ENCODE measurements around the gene CCDC148. TPM values are rescaled to one million over a fixed set of nuclear protein-coding genes. Genes with fewer than 3 reads are reported as not detected.

CCDC148 gene
- total and polyA plus RNA-seq, 2 donors (not counting 3 experiments of a cell fraction or from before 2014, with no cell fraction given): 0.04 to 0.69 TPM

- no peak overlapping the region for H2AFZ ChIP-seq (ENCODE audit: low read depth, low read length)
- ChIA-PET CTCF (no interaction called here), POLR2A (no interaction called here)
- FAIRE-seq: no peak
- no peak overlapping the region for H3K9ac ChIP-seq (replicated peaks; ENCODE audit: extremely low read depth, insufficient read depth, low read length)
- H3K9me1 ChIP-seq (replicated peaks; ENCODE audit: control insufficient read depth, extremely low read depth, insufficient read depth, low read length): no peaks in the 10 kb centered on the region
- no peak for DNase-seq (ENCODE audit: low read depth, low spot score)
- no peak overlapping the region for H3K4me3 ChIP-seq (replicated peaks in 1 of 3; ENCODE audit: insufficient read depth in 1 of 3, low read depth in 1 of 3, low read length in 3 of 3)
- dilution Hi-C loops (cut with MboI; ENCODE audit: extremely low pct_ligation_motif_present, low sequenced_read_pairs) (no loop called here), intact Hi-C loops (cut with micrococcal nuclease) (no loop called here)
- H3K4me2 ChIP-seq (ENCODE audit: insufficient read depth, low read length): no peak overlapping the region
- BruUV-seq (replicated peaks): no TSS peak
- no peak overlapping the region for H3K27ac ChIP-seq (ENCODE audit: insufficient read depth, low read depth, low read length)
- no peaks in the 10 kb centered on the region for H4K20me1 ChIP-seq (replicated peaks; ENCODE audit: control insufficient read depth, extremely low read depth, insufficient read depth, low read length)
- peaks cover 38% of the 10 kb centered on the region for H3K79me2 ChIP-seq (ENCODE audit: control insufficient read depth, insufficient read depth, low read length)
- H3K4me1 ChIP-seq (ENCODE audit: control insufficient read depth, extremely low read depth, insufficient read depth, low read length): peaks cover 3% of the 10 kb centered on the region
- TF ChIP-seq POLR2A (IDR thresholded peaks at IDR 0.05; ENCODE audit: low read depth, low read length): no peak
- TF ChIP-seq MAX (IDR thresholded peaks at IDR 0.05; ENCODE audit: insufficient read depth, insufficient read length): no peak
- no peak for TF ChIP-seq GATA2 (IDR thresholded peaks at IDR 0.05; ENCODE audit: insufficient read depth, insufficient read length, low read depth, low read length)
- no peak for TF ChIP-seq POLR2AphosphoS5 (IDR thresholded peaks at IDR 0.05; ENCODE audit: insufficient read depth, low read depth, low read length)
- no peak for TF ChIP-seq FOS (IDR thresholded peaks at IDR 0.05; ENCODE audit: borderline replicate concordance, insufficient read depth, low read length)
- no peak for TF ChIP-seq MYC (IDR thresholded peaks at IDR 0.05; ENCODE audit: low read depth, low read length)
- no peak for TF ChIP-seq JUN (IDR thresholded peaks at IDR 0.05; ENCODE audit: borderline replicate concordance, insufficient read depth, insufficient read length, low read depth)
- TF ChIP-seq CTCF (IDR thresholded peaks at IDR 0.05; ENCODE audit: extremely low read depth in 1 of 2, insufficient read depth in 1 of 2, low read depth in 1 of 2, low read length in 2 of 2): no peak
- no peak for TF ChIP-seq EZH2 (IDR thresholded peaks at IDR 0.05; ENCODE audit: borderline replicate concordance, low read depth, low read length, severe bottlenecking)
- H3K36me3 ChIP-seq (ENCODE audit: control insufficient read depth in 2 of 2, extremely low read depth in 1 of 2, insufficient read depth in 2 of 2, low read length in 2 of 2): no peaks in the 10 kb centered on the region
- no peaks in the 10 kb centered on the region for H3K27me3 ChIP-seq (ENCODE audit: control insufficient read depth in 2 of 2, insufficient read depth in 2 of 2, low read length in 2 of 2)
- H3K9me3 ChIP-seq (replicated peaks; ENCODE audit: control insufficient read depth, insufficient read depth, low read length): no peaks in the 10 kb centered on the region
Observed at GRCh38 chr2:158495175-158495574, 38.6 kb upstream of the CCDC148 start.

Measured in endothelial cell of umbilical vein (primary cell).